IMR-90 (cell line): Measurements from ENCODE around the gene SPI1. TPM values are rescaled to one million over a fixed set of nuclear protein-coding genes. Genes with fewer than 3 reads are reported as not detected.
A peak's percentile ranks its signal among the peaks of the same experiment; 100 is the strongest.

Source experiments
- ATAC-seq: fragments of 200-7000 bp; cut with Tn5 transposase; 2 replicates; pipeline ENCODE4 v1.9.1; 2020; ENCODE audit warnings: low read depth, mild to moderate bottlenecking, moderate library complexity
- BruUV-seq: library from RNA; stranded (reverse); fragments of 400-500 nt; replicated peaks from 2 replicates; lab custom pipeline; 2021; lab: Mats Ljungman, UMichigan
- CTCF ChIA-PET: fragments of 300-600 bp; formaldehyde crosslinking; extraction: SDS; loops from one replicate; lab custom pipeline; 2021; ENCODE audit warnings: antibody characterized with exemption; lab: Yijun Ruan, JAX
- POLR2A ChIA-PET: fragments of 300-600 bp; sonication (Branson Sonifier 250); formaldehyde crosslinking; loops from one replicate; lab custom pipeline; 2022; ENCODE audit warnings: antibody characterized with exemption; ENCODE audit not compliant: unreplicated experiment; lab: Charles Lee
- DNase-seq: peaks from one replicate; pipeline ENCODE4 v3.0.0; 2013
- H2AFZ ChIP-seq: replicated peaks from 2 replicates; pipeline ENCODE3; 2013; ENCODE audit warnings: low read length, mild to moderate bottlenecking; ENCODE audit not compliant: poor library complexity
- H2AK5ac ChIP-seq: 2 replicates; pipeline ENCODE4 v1.6.1; 2013; ENCODE audit warnings: low read depth, low read length, inconsistent platforms
- H2AK9ac ChIP-seq: replicated peaks from 2 replicates; pipeline ENCODE3; 2013; ENCODE audit warnings: mild to moderate bottlenecking, low read depth, low read length, moderate library complexity; ENCODE audit not compliant: poor library complexity
- H2BK120ac ChIP-seq: 2 replicates; pipeline ENCODE4 v1.6.1; 2013; ENCODE audit warnings: low read depth, low read length, inconsistent platforms
- H2BK15ac ChIP-seq: 3 replicates; pipeline ENCODE4 v1.6.1; 2013; ENCODE audit warnings: low read depth, low read length, inconsistent platforms
- H2BK20ac ChIP-seq: 2 replicates; pipeline ENCODE4 v1.6.1; 2013; ENCODE audit warnings: low read depth, mild to moderate bottlenecking, inconsistent platforms, low read length, moderate library complexity
- H2BK5ac ChIP-seq: 2 replicates; pipeline ENCODE4 v1.6.1; 2013; ENCODE audit warnings: mild to moderate bottlenecking, low read depth, low read length, inconsistent platforms; ENCODE audit not compliant: poor library complexity, severe bottlenecking
- H3K14ac ChIP-seq: replicated peaks from 2 replicates; pipeline ENCODE4 v1.6.1; 2013; ENCODE audit warnings: low read depth, low read length, inconsistent platforms
- H3K18ac ChIP-seq: 2 replicates; pipeline ENCODE4 v1.6.1; 2013; ENCODE audit warnings: low read depth, low read length, control low read depth
- H3K23ac ChIP-seq: 2 replicates; pipeline ENCODE4 v1.6.1; 2013; ENCODE audit warnings: low read depth, low read length, inconsistent platforms
- H3K27ac ChIP-seq: 2 replicates; pipeline ENCODE4 v1.5.1; 2013; ENCODE audit warnings: mild to moderate bottlenecking, control low read depth, low read length; ENCODE audit not compliant: insufficient read depth
- H3K27me3 ChIP-seq: 2 replicates; pipeline ENCODE4 v1.6.1; 2013; ENCODE audit warnings: low read length; ENCODE audit not compliant: control insufficient read depth, insufficient read depth
- H3K36me3 ChIP-seq: 2 replicates; pipeline ENCODE4 v1.6.1; 2013; ENCODE audit warnings: low read length, mixed read lengths; ENCODE audit not compliant: control insufficient read depth, insufficient read depth
- H3K4ac ChIP-seq: 2 replicates; pipeline ENCODE4 v1.6.1; 2013; ENCODE audit warnings: low read depth, low read length, inconsistent platforms
- H3K4me1 ChIP-seq: 2 replicates; pipeline ENCODE4 v1.6.1; 2013; ENCODE audit warnings: low read length, mixed read lengths; ENCODE audit not compliant: control insufficient read depth, insufficient read depth
- H3K4me2 ChIP-seq: 2 replicates; pipeline ENCODE4 v1.6.1; 2013; ENCODE audit warnings: low read depth, mild to moderate bottlenecking, control low read depth, low read length, moderate library complexity
- H3K4me3 ChIP-seq: 2 replicates; pipeline ENCODE4 v1.5.1; 2013; ENCODE audit warnings: low read depth, mild to moderate bottlenecking, control low read depth, low read length, moderate library complexity; ENCODE audit not compliant: insufficient read depth
- H3K56ac ChIP-seq: 2 replicates; pipeline ENCODE4 v1.6.1; 2013; ENCODE audit warnings: low read length, inconsistent platforms; ENCODE audit not compliant: insufficient read depth; ENCODE audit errors: extremely low read depth
- H3K79me1 ChIP-seq, 2 experiments: 2 replicates each; pipeline ENCODE4 v1.6.1; 2013; ENCODE audit warnings: low read length in 2 of 2, inconsistent platforms in 1 of 2, low read depth in 1 of 2
- H3K9ac ChIP-seq: 2 replicates; pipeline ENCODE4 v1.6.1; 2013; ENCODE audit warnings: low read depth, low read length, control low read depth
- H3K9me1 ChIP-seq: 2 replicates; pipeline ENCODE4 v1.6.1; 2013; ENCODE audit warnings: low read length, inconsistent platforms; ENCODE audit not compliant: insufficient read depth
- H3K9me3 ChIP-seq: 2 replicates; pipeline ENCODE4 v1.6.1; 2013; ENCODE audit warnings: low read length; ENCODE audit not compliant: control insufficient read depth, insufficient read depth
- H4K20me1 ChIP-seq: 2 replicates; pipeline ENCODE4 v1.6.1; 2013; ENCODE audit warnings: low read length, inconsistent platforms; ENCODE audit not compliant: insufficient read depth
- H4K5ac ChIP-seq: 2 replicates; pipeline ENCODE4 v1.6.1; 2013; ENCODE audit warnings: mild to moderate bottlenecking, low read depth, low read length, control low read depth
- H4K8ac ChIP-seq, 2 experiments: 2 replicates each; pipeline ENCODE4 v1.6.1; 2013; ENCODE audit warnings: low read depth in 2 of 2, low read length in 2 of 2, control low read depth in 1 of 2, inconsistent platforms in 1 of 2
- H4K91ac ChIP-seq: 2 replicates; pipeline ENCODE4 v1.6.1; 2013; ENCODE audit warnings: low read depth, low read length, inconsistent platforms; ENCODE audit not compliant: insufficient read depth
- CHD1 ChIP-seq: IDR thresholded peaks from 2 replicates; pipeline ENCODE4 v1.6.1; 2012; ENCODE audit warnings: low read depth, low read length, improper control_type of control experiment
- CTCF ChIP-seq: conservative IDR thresholded peaks from 2 replicates; pipeline ENCODE4 v1.5.1; 2012; ENCODE audit warnings: mild to moderate bottlenecking, low read depth, low read length, improper control_type of control experiment
- FOS ChIP-seq: fragments of 150-350 bp; IDR thresholded peaks from 2 replicates; pipeline ENCODE4 v1.6.1; 2016; ENCODE audit warnings: low read depth, low read length
- MXI1 ChIP-seq: IDR thresholded peaks from 2 replicates; pipeline ENCODE4 v1.6.1; 2012; ENCODE audit warnings: low read depth, mild to moderate bottlenecking, low read length, moderate library complexity, borderline replicate concordance
- NFE2L2 ChIP-seq: fragments of 150-350 bp; IDR thresholded peaks from 2 replicates; pipeline ENCODE4 v1.6.1; 2016; ENCODE audit warnings: low read depth, mild to moderate bottlenecking, low read length
- POLR2A ChIP-seq: IDR thresholded peaks from 2 replicates; pipeline ENCODE4 v1.6.1; 2012; ENCODE audit warnings: mild to moderate bottlenecking, low read depth, low read length
- USF2 ChIP-seq: fragments of 150-350 bp; IDR thresholded peaks from 2 replicates; pipeline ENCODE4 v1.6.1; 2017; ENCODE audit warnings: mild to moderate bottlenecking, antibody characterized with exemption, low read length, low read depth
- WGBS, 2 experiments: methylation state at CpG; one replicate each; pipeline versions ENCODE4 v1.1.5 to v1.1.7; 2013; ENCODE audit warnings: missing lambda C conversion rate in 2 of 2; ENCODE audit not compliant: insufficient read length in 1 of 2; ENCODE audit errors: extremely low coverage in 2 of 2; 5-methylcytosine and 5-hydroxymethylcytosine counted together
- dilution Hi-C: fragments of 300-500 bp; cut with HindIII; formaldehyde crosslinking; loops from one replicate; pipeline ENCODE4 v1.14.3; 2018; ENCODE audit warnings: low sequenced_read_pairs; ENCODE audit not compliant: unreplicated experiment
- in situ Hi-C: fragments of 300-500 bp; cut with MboI; formaldehyde crosslinking; loops from 3 replicates; pipeline ENCODE4 v1.14.3; 2019; ENCODE audit warnings: low sequenced_read_pairs, inconsistent platforms, mixed read lengths
- intact Hi-C: fragments of 100-400 bp; cut with micrococcal nuclease; formaldehyde crosslinking; loops from 2 replicates; pipeline ENCODE4 v1.10.0; 2022
- polyA plus RNA-seq, 3 experiments: library from polyadenylated mRNA; depleted of rRNA; stranded (reverse); fragments of >200 nt; gene quantifications; 2 replicates each; pipeline ENCODE4 v1.2.3, GENCODE V29; 2012; ENCODE audit warnings: low replicate concordance in 1 of 3
- total RNA-seq: library from RNA; depleted of rRNA; stranded (reverse); fragments of >200 nt; gene quantifications from 2 replicates; pipeline ENCODE4 v1.2.3, GENCODE V29; 2012

SPI1 gene
- total and polyA plus RNA-seq, 2 of the 4 experiments (the other 2 are of a cell fraction): not detected

- no peak for DNase-seq
- Histone ChIP-seq H3K9ac (no peak overlapping the region), H3K36me3 (no peaks in the 10 kb centered on the region), H2AK5ac (no peak overlapping the region), H4K20me1 (no peaks in the 10 kb centered on the region), H3K23ac (no peak overlapping the region), H3K56ac (no peak overlapping the region), H2BK20ac (no peak overlapping the region), H4K8ac (no peak overlapping the region), H4K91ac (no peak overlapping the region), H3K4me2 (no peak overlapping the region), H2AFZ (no peak overlapping the region), H2BK5ac (no peak overlapping the region), H4K5ac (no peak overlapping the region), H3K9me3 (no peaks in the 10 kb centered on the region), H3K14ac (no peak overlapping the region), H2BK15ac (no peak overlapping the region), H3K79me1 (no peaks in the 10 kb centered on the region), H3K9me1 (peaks cover 4% of the 10 kb centered on the region), H2BK120ac (no peak overlapping the region), H3K4me3 (no peak overlapping the region), H3K4ac (no peak overlapping the region), H3K27me3 (no peaks in the 10 kb centered on the region), H3K4me1 (peaks cover 8% of the 10 kb centered on the region), H3K27ac (no peak overlapping the region), H2AK9ac (peak overlapping the region; percentile 28), H3K18ac (no peak overlapping the region)
- CTCF ChIA-PET: interaction anchor here (0.7 to 1.4 kb wide), 2 partner anchors 15 to 66 kb away, joined by 5 to 6 read pairs; no protein-coding TSS in a partner anchor
- POLR2A ChIA-PET: no interaction called here
- in situ Hi-C loops (no loop called here), intact Hi-C loops (no loop called here), dilution Hi-C loops (no loop called here)
- WGBS, 2 experiments: 87% methylated on average over 18 of the region's 28 CpGs; no CpG with 5 or more reads in 1 of the 2 experiments
- no peak for ATAC-seq
- no TSS peak for BruUV-seq
- no peak for TF ChIP-seq CHD1
- no peak for TF ChIP-seq POLR2A
- no peak for TF ChIP-seq CTCF
- no peak for TF ChIP-seq NFE2L2
- TF ChIP-seq MXI1: no peak
- no peak for TF ChIP-seq USF2
- TF ChIP-seq FOS: no peak
These were observed 10.6 kb upstream of the SPI1 start for GRCh38 chr11:47388697-47389576.
